Activated T-helper 2 cell treated with anti-CD3 and anti-CD28 coated beads, Interferon-gamma antibody, Interleukin-2, Interleukin-4, amounts not matched to agents 10 μg/mL and 5 μg/mL and 100 μg/mL, durations not matched to agents 14 hours and 24 hours and 36 hours (primary cell): Measurements from ENCODE around the gene BMI1. TPM values are rescaled to one million over a fixed set of nuclear protein-coding genes. Genes with fewer than 3 reads are reported as not detected.

Source experiments
- DNase-seq: peaks from one replicate; pipeline ENCODE4 v3.0.0; 2021; ENCODE audit warnings: low spot score
- H3K27ac Mint-ChIP-seq: one replicate; pipeline ENCODE4 v1.8.0; 2021; ENCODE audit warnings: mixed read lengths
- H3K27me3 Mint-ChIP-seq: one replicate; pipeline ENCODE4 v1.8.0; 2021; ENCODE audit warnings: low read depth, mixed read lengths
- H3K36me3 Mint-ChIP-seq: one replicate; pipeline ENCODE4 v1.8.0; 2021; ENCODE audit warnings: low read depth, mixed read lengths
- H3K4me1 Mint-ChIP-seq: one replicate; pipeline ENCODE4 v1.8.0; 2021; ENCODE audit warnings: low read depth, mixed read lengths
- H3K4me3 Mint-ChIP-seq: one replicate; pipeline ENCODE4 v1.8.0; 2021; ENCODE audit warnings: low read depth, mild to moderate bottlenecking, moderate library complexity, mixed read lengths
- H3K9me3 Mint-ChIP-seq: one replicate; pipeline ENCODE4 v1.8.0; 2021; ENCODE audit warnings: mixed read lengths
- intact Hi-C: fragments of 100-400 bp; cut with micrococcal nuclease; formaldehyde crosslinking; loops from one replicate; pipeline ENCODE4 v1.15.1; 2023
- total RNA-seq: library from RNA; stranded (reverse); gene quantifications from 2 replicates; pipeline ENCODE4 v1.2.3, GENCODE V29; 2022

Gene BMI1
- total RNA-seq, 1 donor from 2014 or later: 69.0 TPM

GRCh38 chr10:22321924-22322640 lies 1.2 kb downstream of the BMI1 start:
- peak overlapping the region; percentile 83 for H3K4me3 Mint-ChIP-seq
- H3K27me3 Mint-ChIP-seq: peaks cover 28% of the 10 kb centered on the region
- no peaks in the 10 kb centered on the region for H3K9me3 Mint-ChIP-seq
- peak overlapping the region; percentile 77 for H3K27ac Mint-ChIP-seq
- intact Hi-C loops: loop anchor here (1.0 to 5.0 kb wide), 4 partner anchors 93 to 390 kb away; partner anchors contain the start of genes DNAJC1 and PIP4K2A
- peaks cover 59% of the 10 kb centered on the region for H3K4me1 Mint-ChIP-seq
- DNase-seq: no peak
- peaks cover 67% of the 10 kb centered on the region for H3K36me3 Mint-ChIP-seq

DNA sequence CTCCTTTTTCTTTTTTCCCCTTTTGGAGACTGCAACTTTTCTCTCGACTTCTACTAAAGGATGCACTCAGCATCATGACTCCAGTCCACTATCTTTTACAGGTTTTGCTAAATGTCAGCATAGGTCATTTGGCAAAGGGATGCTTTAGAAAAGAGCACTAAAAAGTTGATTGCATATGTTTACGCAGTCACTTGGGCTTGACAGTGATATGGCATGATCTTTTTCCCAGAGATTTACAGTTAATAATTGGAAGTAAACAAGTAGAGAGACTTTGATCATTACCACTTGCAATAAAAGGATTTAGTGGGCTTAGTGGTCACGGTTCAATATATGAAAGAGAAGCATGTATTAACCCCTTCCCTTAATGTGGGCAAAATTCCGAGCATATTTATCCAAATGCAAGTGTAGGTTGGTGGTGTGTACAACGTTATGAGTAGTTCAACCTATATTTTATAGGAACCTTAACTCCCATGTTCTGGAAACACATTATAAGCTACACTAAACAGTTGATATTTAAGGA lies 1.8 kb downstream of the BMI1 start:
- DNase-seq: no peak
- intact Hi-C loops: loop anchor here (5.0 kb wide), 2 partner anchors 115 to 390 kb away; partner anchors contain the start of gene PIP4K2A
- Mint-ChIP-seq H3K27me3 (peaks cover 28% of the 10 kb centered on the region), H3K36me3 (peaks cover 70% of the 10 kb centered on the region), H3K4me3 (peak overlapping the region; percentile 83), H3K9me3 (no peaks in the 10 kb centered on the region), H3K27ac (peak overlapping the region; percentile 77), H3K4me1 (peaks cover 55% of the 10 kb centered on the region)

DNA sequence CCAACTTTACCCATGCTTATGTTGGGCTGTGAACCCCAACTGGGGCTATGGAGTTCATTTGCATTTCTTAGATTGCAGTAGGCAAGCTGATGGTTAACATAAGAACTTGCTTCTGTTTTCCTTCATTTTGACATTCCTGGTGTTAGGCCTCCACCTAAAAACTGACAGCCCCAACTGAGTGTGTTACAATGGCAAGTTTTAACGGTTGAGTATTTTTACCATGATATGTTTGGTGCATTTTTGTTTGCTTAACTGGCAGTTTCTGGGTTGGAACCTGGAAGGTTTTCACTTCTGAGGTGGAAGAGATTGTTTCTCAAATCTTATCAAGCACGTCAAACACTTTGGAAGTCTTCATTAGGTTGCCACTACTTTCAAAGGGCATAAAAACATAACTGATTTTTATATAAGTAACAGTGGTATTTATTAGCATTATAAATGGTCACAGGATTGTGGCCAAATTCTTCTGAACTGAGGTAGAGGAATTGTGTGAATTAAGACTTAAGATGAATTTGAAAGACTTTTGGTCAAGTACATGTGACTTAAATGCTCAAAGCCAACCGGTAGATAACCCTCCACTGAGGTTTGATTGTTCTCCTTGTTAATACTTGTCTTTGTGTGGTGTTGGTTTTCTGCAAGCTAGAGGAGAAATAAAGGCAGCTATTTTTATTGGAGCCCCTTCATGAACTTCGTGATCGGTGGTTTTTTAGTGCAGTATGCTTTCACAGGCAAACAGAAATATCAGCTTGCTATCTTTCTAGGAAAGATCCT lies 2.8 kb downstream of the BMI1 start:
- H3K27me3 Mint-ChIP-seq: peaks cover 28% of the 10 kb centered on the region
- H3K4me1 Mint-ChIP-seq: peaks cover 46% of the 10 kb centered on the region
- peak overlapping the region; percentile 83 for H3K4me3 Mint-ChIP-seq
- intact Hi-C loops: loop anchor here (1.0 to 5.0 kb wide), 4 partner anchors 17 to 389 kb away; partner anchors contain the start of gene PIP4K2A
- H3K9me3 Mint-ChIP-seq: no peaks in the 10 kb centered on the region
- no peak overlapping the region for H3K27ac Mint-ChIP-seq
- DNase-seq: no peak
- H3K36me3 Mint-ChIP-seq: peaks cover 63% of the 10 kb centered on the region

DNA sequence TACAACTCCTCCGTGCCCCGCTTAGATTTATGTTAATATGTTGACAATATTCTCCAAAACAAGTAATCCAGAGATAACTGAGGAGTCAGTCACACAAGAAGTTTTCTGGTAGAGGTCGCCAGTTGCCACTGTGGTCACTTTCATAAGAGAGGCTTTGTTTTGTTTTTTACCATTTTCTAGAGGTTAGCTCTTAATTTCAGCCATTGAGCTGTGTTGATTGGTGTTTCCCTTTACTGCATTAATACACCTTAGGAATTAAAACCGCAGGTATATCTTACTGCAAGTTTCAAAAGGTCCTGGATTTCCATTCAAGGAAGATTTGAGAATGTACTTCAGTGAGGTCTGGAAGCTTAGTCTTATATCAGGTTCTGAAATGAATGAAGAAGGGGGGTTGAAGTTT lies 3.5 kb downstream of the BMI1 start:
- H3K4me3 Mint-ChIP-seq: peak overlapping the region; percentile 83
- intact Hi-C loops: loop anchor here (1.0 to 5.0 kb wide), 4 partner anchors 16 to 388 kb away; partner anchors contain the start of gene PIP4K2A
- H3K27ac Mint-ChIP-seq: peak overlapping the region; percentile 75
- H3K9me3 Mint-ChIP-seq: no peaks in the 10 kb centered on the region
- H3K4me1 Mint-ChIP-seq: peaks cover 42% of the 10 kb centered on the region
- H3K27me3 Mint-ChIP-seq: peaks cover 26% of the 10 kb centered on the region
- DNase-seq: no peak
- H3K36me3 Mint-ChIP-seq: peaks cover 62% of the 10 kb centered on the region

- Mint-ChIP-seq H3K4me1 (peaks cover 38% of the 10 kb centered on the region), H3K9me3 (no peaks in the 10 kb centered on the region), H3K27ac (peak overlapping the region; percentile 1), H3K27me3 (peaks cover 26% of the 10 kb centered on the region), H3K4me3 (peak overlapping the region; percentile 83), H3K36me3 (peaks cover 62% of the 10 kb centered on the region)
- DNase-seq: no peak
- intact Hi-C loops: loop anchor here (1.0 to 5.0 kb wide), 5 partner anchors 8 to 387 kb away; partner anchors contain the start of gene PIP4K2A
Observed at GRCh38 chr10:22324893-22325271, 4.0 kb downstream of the BMI1 start.

DNA sequence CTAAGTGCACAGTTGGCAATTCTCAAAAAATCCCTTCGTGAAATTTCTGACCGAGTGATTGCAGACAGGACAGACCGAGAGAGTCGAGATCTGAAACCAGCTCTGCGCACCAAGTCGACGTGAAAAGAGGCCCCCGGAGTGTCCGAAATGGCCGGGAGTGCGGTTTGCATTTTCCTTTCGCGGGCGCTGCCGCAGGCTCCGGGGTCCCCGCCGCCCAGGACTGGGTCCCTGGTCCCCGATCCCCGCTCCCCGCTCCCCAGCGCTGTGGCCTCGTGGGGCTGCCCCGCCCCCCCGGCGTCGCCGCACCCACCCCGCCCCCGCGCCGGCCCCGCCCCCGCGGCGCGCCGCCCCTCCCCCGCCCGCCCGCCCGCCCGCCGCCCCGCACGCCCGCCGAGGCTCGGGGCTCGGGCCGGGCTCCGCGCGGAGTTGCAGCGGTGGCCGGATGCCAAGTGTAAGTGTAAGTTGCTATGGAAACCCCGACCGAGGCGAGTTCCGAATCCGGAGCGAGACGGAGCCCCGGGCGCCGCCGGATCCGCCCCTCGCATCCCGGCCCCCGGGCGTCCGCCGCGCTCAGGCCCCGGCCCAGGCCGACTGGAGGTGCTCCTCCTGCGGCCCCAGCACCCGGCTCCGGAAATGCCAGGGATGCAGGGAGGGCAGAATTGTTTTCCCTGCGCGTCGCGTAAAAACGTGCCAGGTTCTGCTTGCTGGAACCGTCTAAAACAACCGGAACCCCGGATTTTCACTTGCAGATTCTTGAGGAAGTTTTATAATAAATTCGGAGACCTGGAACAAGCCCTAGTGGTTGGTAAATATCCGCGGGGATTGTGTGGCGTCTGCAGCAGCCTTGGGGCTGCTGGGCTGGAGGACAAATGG lies 4.6 kb downstream of the BMI1 start:
- H3K4me1 Mint-ChIP-seq: peaks cover 35% of the 10 kb centered on the region
- peak overlapping the region; percentile 1 for H3K27ac Mint-ChIP-seq
- intact Hi-C loops: loop anchor here (1.0 to 2.0 kb wide), 2 partner anchors 8 to 53 kb away; no protein-coding TSS in a partner anchor
- H3K27me3 Mint-ChIP-seq: peaks cover 26% of the 10 kb centered on the region
- peak; percentile 65 for DNase-seq
- peaks cover 60% of the 10 kb centered on the region for H3K36me3 Mint-ChIP-seq
- H3K4me3 Mint-ChIP-seq: peak overlapping the region; percentile 83
- H3K9me3 Mint-ChIP-seq: no peaks in the 10 kb centered on the region

GRCh38 chr10:22326145-22326702 lies 5.3 kb downstream of the BMI1 start:
- intact Hi-C loops: no loop called here
- Mint-ChIP-seq H3K27ac (no peak overlapping the region), H3K27me3 (peaks cover 26% of the 10 kb centered on the region), H3K4me3 (peak overlapping the region; percentile 62), H3K36me3 (peaks cover 66% of the 10 kb centered on the region), H3K9me3 (no peaks in the 10 kb centered on the region), H3K4me1 (peaks cover 35% of the 10 kb centered on the region)
- no peak for DNase-seq

- no peak for DNase-seq
- peaks cover 30% of the 10 kb centered on the region for H3K4me1 Mint-ChIP-seq
- H3K27ac Mint-ChIP-seq: no peak overlapping the region
- intact Hi-C loops: no loop called here
- H3K4me3 Mint-ChIP-seq: no peak overlapping the region
- H3K27me3 Mint-ChIP-seq: peaks cover 6% of the 10 kb centered on the region
- H3K36me3 Mint-ChIP-seq: peaks cover 62% of the 10 kb centered on the region
- peaks cover 4% of the 10 kb centered on the region for H3K9me3 Mint-ChIP-seq
Observed at GRCh38 chr10:22329150-22329549, 8.3 kb downstream of the BMI1 start.

GRCh38 chr10:22332116-22332692 lies 11.3 kb downstream of the BMI1 start:
- no peak overlapping the region for H3K4me3 Mint-ChIP-seq
- DNase-seq: no peak
- H3K27me3 Mint-ChIP-seq: peaks cover 11% of the 10 kb centered on the region
- intact Hi-C loops: no loop called here
- H3K9me3 Mint-ChIP-seq: peaks cover 4% of the 10 kb centered on the region
- H3K27ac Mint-ChIP-seq: no peak overlapping the region
- peaks cover 42% of the 10 kb centered on the region for H3K36me3 Mint-ChIP-seq
- peaks cover 21% of the 10 kb centered on the region for H3K4me1 Mint-ChIP-seq

GRCh38 chr10:22333167-22333974 lies 12.5 kb downstream of the BMI1 start:
- peak overlapping the region; percentile 24 for H3K27ac Mint-ChIP-seq
- H3K4me3 Mint-ChIP-seq: peak overlapping the region; percentile 52
- intact Hi-C loops: loop anchor here (1.0 kb wide), 1 partner anchor 8 kb away; no protein-coding TSS in a partner anchor
- H3K36me3 Mint-ChIP-seq: peaks cover 35% of the 10 kb centered on the region
- peaks cover 23% of the 10 kb centered on the region for H3K27me3 Mint-ChIP-seq
- peaks cover 28% of the 10 kb centered on the region for H3K4me1 Mint-ChIP-seq
- no peak for DNase-seq
- peaks cover 4% of the 10 kb centered on the region for H3K9me3 Mint-ChIP-seq

DNA sequence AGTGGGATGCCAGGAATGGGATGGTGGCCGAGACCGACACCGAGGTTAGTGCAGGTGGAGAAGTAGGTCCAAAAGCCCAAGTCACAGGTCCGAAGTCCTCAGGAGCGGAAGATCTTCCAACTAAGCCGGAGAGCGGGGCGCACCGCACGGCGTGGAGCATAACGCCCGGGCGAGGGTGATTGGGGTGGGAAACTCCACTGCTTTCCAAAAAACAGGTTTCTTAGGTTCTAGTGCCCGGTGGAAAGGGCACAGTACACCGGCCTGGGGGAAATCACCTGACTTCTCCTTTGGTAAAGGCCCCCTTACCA lies 13.0 kb downstream of the BMI1 start:
- peaks cover 35% of the 10 kb centered on the region for H3K36me3 Mint-ChIP-seq
- DNase-seq: no peak
- H3K9me3 Mint-ChIP-seq: peaks cover 4% of the 10 kb centered on the region
- peaks cover 29% of the 10 kb centered on the region for H3K27me3 Mint-ChIP-seq
- H3K27ac Mint-ChIP-seq: peak overlapping the region; percentile 24
- peaks cover 34% of the 10 kb centered on the region for H3K4me1 Mint-ChIP-seq
- intact Hi-C loops: loop anchor here (1.0 kb wide), 1 partner anchor 9 kb away; no protein-coding TSS in a partner anchor
- peak overlapping the region; percentile 52 for H3K4me3 Mint-ChIP-seq
